Measurements from ENCODE around the gene TMEM131. TPM values are rescaled to one million over a fixed set of nuclear protein-coding genes. Genes with fewer than 3 reads are reported as not detected.

Gene TMEM131
- polyA plus RNA-seq, 3 donors: 7.0 to 23.6 (median 8.2) TPM

GRCh38 chr2:97742381-97742847, 253.3 kb downstream of the TMEM131 start:
- Mint-ChIP-seq H3K4me3 (no peak overlapping the region), H3K9me3 (peaks cover 0 to 3% (median 0%) of the 10 kb centered on the region in 7 donors), H3K36me3 (peaks cover 24 to 27% of the 10 kb centered on the region in 2 donors), H3K27me3 (ENCODE audit: low read depth in 3 of 3) (peaks cover 0 to 8% (median 7%) of the 10 kb centered on the region in 3 donors), H3K4me1 (peaks cover 20% of the 10 kb centered on the region), H3K27ac (peak overlapping the region in 1 of 7 donors; percentile 16)
- Histone ChIP-seq H3K27me3 (ENCODE audit: control insufficient read depth in 2 of 2, insufficient read depth in 2 of 2, low read length in 2 of 2) (no peaks in the 10 kb centered on the region), H3K9ac (ENCODE audit: insufficient read depth, low read length, poor library complexity, severe bottlenecking) (no peak overlapping the region), H3K36me3 (replicated peaks in 1 of 2; ENCODE audit: control insufficient read depth in 1 of 2, insufficient read depth in 2 of 2, low read length in 2 of 2) (peaks cover 3 to 10% of the 10 kb centered on the region in 2 donors), H2AFZ (ENCODE audit: insufficient read depth, low read depth, low read length, poor library complexity, severe bottlenecking) (no peak overlapping the region), H3K4me1 (ENCODE audit: control insufficient read depth in 1 of 2, insufficient read depth in 2 of 2, low read length in 2 of 2) (peaks cover 7% of the 10 kb centered on the region in 2 donors), H3K4me3 (replicated peaks in 1 of 3; ENCODE audit: low read depth in 2 of 3, low read length in 3 of 3) (no peak overlapping the region), H3K79me2 (ENCODE audit: insufficient read depth, low read length) (no peaks in the 10 kb centered on the region), H4K20me1 (ENCODE audit: insufficient read depth, low read length) (no peaks in the 10 kb centered on the region), H3K27ac (ENCODE audit: low read depth in 1 of 2, low read length in 2 of 2) (no peak overlapping the region), H3K9me3 (replicated peaks in 1 of 2; ENCODE audit: control insufficient read depth in 1 of 2, insufficient read depth in 1 of 2, low read length in 2 of 2) (no peaks in the 10 kb centered on the region), H3K4me2 (replicated peaks; ENCODE audit: extremely low read depth, low read length, poor library complexity, severe bottlenecking) (no peak overlapping the region)
- no peak for DNase-seq
- WGBS (ENCODE audit: insufficient coverage): 56% methylated on average over 2 of the region's 4 CpGs
- no peak for TF ChIP-seq CTCF (IDR thresholded peaks at IDR 0.05)
- intact Hi-C loops (cut with micrococcal nuclease): loop anchor here in 1 of 2 donors (10.0 kb wide), 1 partner anchor 642 kb away; no protein-coding TSS in a partner anchor

- Histone ChIP-seq H3K27ac (ENCODE audit: low read depth in 1 of 2, low read length in 2 of 2) (no peak overlapping the region), H3K4me1 (ENCODE audit: control insufficient read depth in 1 of 2, insufficient read depth in 2 of 2, low read length in 2 of 2) (peaks cover 7% of the 10 kb centered on the region in 2 donors), H3K4me3 (replicated peaks in 1 of 3; ENCODE audit: low read depth in 2 of 3, low read length in 3 of 3) (no peak overlapping the region), H3K79me2 (ENCODE audit: insufficient read depth, low read length) (no peaks in the 10 kb centered on the region), H3K4me2 (replicated peaks; ENCODE audit: extremely low read depth, low read length, poor library complexity, severe bottlenecking) (no peak overlapping the region), H3K9ac (ENCODE audit: insufficient read depth, low read length, poor library complexity, severe bottlenecking) (no peak overlapping the region), H3K27me3 (ENCODE audit: control insufficient read depth in 2 of 2, insufficient read depth in 2 of 2, low read length in 2 of 2) (no peaks in the 10 kb centered on the region), H2AFZ (ENCODE audit: insufficient read depth, low read depth, low read length, poor library complexity, severe bottlenecking) (no peak overlapping the region), H4K20me1 (ENCODE audit: insufficient read depth, low read length) (no peaks in the 10 kb centered on the region), H3K9me3 (replicated peaks in 1 of 2; ENCODE audit: control insufficient read depth in 1 of 2, insufficient read depth in 1 of 2, low read length in 2 of 2) (no peaks in the 10 kb centered on the region), H3K36me3 (replicated peaks in 1 of 2; ENCODE audit: control insufficient read depth in 1 of 2, insufficient read depth in 2 of 2, low read length in 2 of 2) (peaks cover 3 to 10% of the 10 kb centered on the region in 2 donors)
- Mint-ChIP-seq H3K4me1 (peaks cover 20% of the 10 kb centered on the region), H3K27me3 (ENCODE audit: low read depth in 3 of 3) (peaks cover 0 to 8% (median 7%) of the 10 kb centered on the region in 3 donors), H3K4me3 (no peak overlapping the region), H3K27ac (peak overlapping the region in 1 of 7 donors; percentile 30), H3K9me3 (peaks cover 0 to 3% (median 0%) of the 10 kb centered on the region in 7 donors), H3K36me3 (peaks cover 19 to 22% of the 10 kb centered on the region in 2 donors)
- DNase-seq: no peak
- no peak for TF ChIP-seq CTCF (IDR thresholded peaks at IDR 0.05)
- intact Hi-C loops (cut with micrococcal nuclease): loop anchor here in 1 of 2 donors (10.0 kb wide), 1 partner anchor 643 kb away; no protein-coding TSS in a partner anchor
- 100% methylated on average over 2 of the region's 4 CpGs for WGBS (ENCODE audit: insufficient coverage)
These were observed 254.1 kb downstream of the TMEM131 start for GRCh38 chr2:97741686-97742085.
